MCF 10A (cell line): ENCODE measurements around the gene TCF21. TPM values are rescaled to one million over a fixed set of nuclear protein-coding genes. Genes with fewer than 3 reads are reported as not detected.
"Not testable (repeated sequence)": the region's sequence is repeated elsewhere in the genome, so short reads cannot be mapped to it uniquely, and the experiment has no call there.

Experiments
- BruUV-seq: library from RNA; stranded (reverse); fragments of 400-500 nt; replicated peaks from 2 replicates; lab custom pipeline; 2021; lab: Mats Ljungman, UMichigan
- CTCF ChIA-PET: fragments of 300-600 bp; sonication (Branson Sonifier 250); formaldehyde crosslinking; extraction: SDS; loops from one replicate; lab custom pipeline; 2021; ENCODE audit warnings: antibody characterized with exemption, inconsistent platforms; lab: Yijun Ruan, JAX
- POLR2A ChIA-PET: fragments of 300-600, 350-650 bp; sonication (Branson Sonifier 250); formaldehyde crosslinking; extraction: SDS; loops from one replicate; lab custom pipeline; 2020; ENCODE audit warnings: antibody characterized with exemption, inconsistent platforms; lab: Yijun Ruan, JAX
- DNase-seq: peaks from one replicate; pipeline ENCODE4 v3.0.0-alpha.2; 2018; ENCODE audit not compliant: unreplicated experiment
- H3K27ac Mint-ChIP-seq: one replicate; pipeline ENCODE4 v1.8.0; 2022; ENCODE audit warnings: mild to moderate bottlenecking, low read depth, mixed read lengths; ENCODE audit not compliant: unreplicated experiment
- H3K27me3 Mint-ChIP-seq: one replicate; pipeline ENCODE4 v1.8.0; 2022; ENCODE audit warnings: mixed read lengths; ENCODE audit not compliant: insufficient read depth, unreplicated experiment
- H3K36me3 Mint-ChIP-seq: one replicate; pipeline ENCODE4 v1.8.0; 2022; ENCODE audit warnings: mild to moderate bottlenecking, moderate library complexity, mixed read lengths; ENCODE audit not compliant: insufficient read depth, unreplicated experiment
- H3K4me1 Mint-ChIP-seq: one replicate; pipeline ENCODE4 v1.8.0; 2022; ENCODE audit warnings: mixed read lengths; ENCODE audit not compliant: insufficient read depth, unreplicated experiment
- H3K4me3 Mint-ChIP-seq: one replicate; pipeline ENCODE4 v1.8.0; 2022; ENCODE audit warnings: mild to moderate bottlenecking, moderate library complexity, mixed read lengths; ENCODE audit not compliant: unreplicated experiment
- H3K9me3 Mint-ChIP-seq: one replicate; pipeline ENCODE4 v1.8.0; 2022; ENCODE audit warnings: mixed read lengths; ENCODE audit not compliant: unreplicated experiment
- intact Hi-C: fragments of 100-400 bp; cut with micrococcal nuclease; formaldehyde crosslinking; loops from 2 replicates; pipeline ENCODE4 v1.14.1; 2022
- total RNA-seq: library from RNA; stranded (reverse); gene quantifications from 2 replicates; pipeline ENCODE4 v1.2.3, GENCODE V29; 2022
- TF ChIP-seq, protein P1 (sequence below): fragments of 200-600 bp; IDR thresholded peaks from one replicate; pipeline ENCODE4 v1.8.0; 2022; ENCODE audit warnings: antibody characterized with exemption, mild to moderate bottlenecking; ENCODE audit not compliant: unreplicated experiment

The TCF21 gene
- total RNA-seq, 1 experiment from 2014 or later, result not detected

DNA sequence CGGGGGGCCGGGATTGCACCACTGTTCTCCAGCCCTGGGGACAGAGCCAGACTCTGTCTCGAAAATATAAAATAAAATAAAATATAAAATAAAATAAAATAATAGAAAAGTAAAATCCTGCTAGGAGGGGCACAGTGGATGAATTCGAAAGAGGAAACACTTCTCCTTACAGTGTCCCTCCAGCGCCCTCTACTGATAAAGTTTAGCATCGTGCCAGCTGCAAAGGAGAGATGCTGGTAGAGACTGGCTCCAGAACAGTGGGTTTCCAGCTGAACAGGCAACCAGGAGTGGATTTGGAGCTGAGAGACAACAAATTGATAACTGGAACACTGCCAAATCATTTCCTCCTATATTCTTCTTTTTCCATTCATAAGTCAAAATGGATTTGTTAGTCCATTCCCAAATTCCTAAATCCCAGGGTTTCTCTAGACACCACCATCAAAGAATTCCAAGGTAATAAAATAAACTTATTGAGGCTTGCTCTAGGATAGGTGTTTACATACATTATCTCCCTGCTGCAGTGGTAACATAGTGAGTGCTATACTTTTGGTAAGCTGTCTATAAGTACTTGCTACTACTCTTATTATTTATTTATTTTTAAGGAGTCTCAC is 32.4 kb downstream of the TCF21 start:
- H3K36me3 Mint-ChIP-seq, result no peaks in the 10 kb centered on the region
- H3K27me3 Mint-ChIP-seq, result peaks cover 9% of the 10 kb centered on the region
- no peak overlapping the region for H3K4me3 Mint-ChIP-seq
- TF ChIP-seq, protein P1, sequence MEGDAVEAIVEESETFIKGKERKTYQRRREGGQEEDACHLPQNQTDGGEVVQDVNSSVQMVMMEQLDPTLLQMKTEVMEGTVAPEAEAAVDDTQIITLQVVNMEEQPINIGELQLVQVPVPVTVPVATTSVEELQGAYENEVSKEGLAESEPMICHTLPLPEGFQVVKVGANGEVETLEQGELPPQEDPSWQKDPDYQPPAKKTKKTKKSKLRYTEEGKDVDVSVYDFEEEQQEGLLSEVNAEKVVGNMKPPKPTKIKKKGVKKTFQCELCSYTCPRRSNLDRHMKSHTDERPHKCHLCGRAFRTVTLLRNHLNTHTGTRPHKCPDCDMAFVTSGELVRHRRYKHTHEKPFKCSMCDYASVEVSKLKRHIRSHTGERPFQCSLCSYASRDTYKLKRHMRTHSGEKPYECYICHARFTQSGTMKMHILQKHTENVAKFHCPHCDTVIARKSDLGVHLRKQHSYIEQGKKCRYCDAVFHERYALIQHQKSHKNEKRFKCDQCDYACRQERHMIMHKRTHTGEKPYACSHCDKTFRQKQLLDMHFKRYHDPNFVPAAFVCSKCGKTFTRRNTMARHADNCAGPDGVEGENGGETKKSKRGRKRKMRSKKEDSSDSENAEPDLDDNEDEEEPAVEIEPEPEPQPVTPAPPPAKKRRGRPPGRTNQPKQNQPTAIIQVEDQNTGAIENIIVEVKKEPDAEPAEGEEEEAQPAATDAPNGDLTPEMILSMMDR, result peak; percentile 85
- POLR2A ChIA-PET, result interaction anchor here (0.8 to 4.6 kb wide), 4 partner anchors 52 to 353 kb away, joined by 3 to 34 read pairs (median 6); no protein-coding TSS in a partner anchor
- H3K27ac Mint-ChIP-seq, result no peak overlapping the region
- no peaks in the 10 kb centered on the region for H3K9me3 Mint-ChIP-seq
- intact Hi-C loops, result loop anchor here (1.0 to 5.0 kb wide), 6 partner anchors 352 to 1089 kb away; no protein-coding TSS in a partner anchor
- peak; percentile 88 for DNase-seq
- CTCF ChIA-PET, result interaction anchor here (0.5 to 8.6 kb wide), 49 partner anchors 9 to 1272 kb away, joined by 3 to 456 read pairs (median 4); no protein-coding TSS in a partner anchor
- no TSS peak for BruUV-seq
- peaks cover 14% of the 10 kb centered on the region for H3K4me1 Mint-ChIP-seq

DNA sequence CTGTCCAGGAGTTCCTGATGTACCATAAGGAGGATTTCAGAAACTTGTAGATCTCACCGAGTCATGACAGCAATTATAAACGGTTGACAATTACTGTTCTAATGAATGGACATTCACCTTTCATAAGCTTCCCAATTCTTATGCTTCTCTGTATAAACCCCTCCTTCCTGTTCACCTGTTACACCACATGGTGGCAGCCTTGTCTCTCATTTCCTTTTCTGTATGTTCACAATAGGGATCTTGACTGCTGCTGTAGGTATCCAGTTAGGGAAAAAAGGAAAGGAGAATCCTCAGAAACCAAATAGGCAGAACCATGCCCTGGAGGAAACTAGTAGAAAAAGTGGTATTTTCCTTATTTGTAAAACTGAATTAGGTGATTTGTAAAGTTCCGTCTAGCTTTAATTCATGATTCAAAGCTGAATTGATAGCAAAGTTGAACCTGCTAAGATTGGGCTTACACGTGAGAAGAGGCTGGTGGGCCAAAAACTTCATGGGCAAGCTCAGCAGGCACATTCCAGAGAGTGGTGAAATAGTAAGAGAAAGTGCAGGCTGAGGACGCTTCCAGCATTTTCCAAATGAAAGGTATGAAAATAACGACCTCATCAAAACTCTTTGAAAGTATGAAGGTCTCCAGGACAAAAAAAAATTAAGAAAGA is 35.2 kb downstream of the TCF21 start:
- BruUV-seq, result no TSS peak
- intact Hi-C loops, result loop anchor here (1.0 to 5.0 kb wide), 8 partner anchors 49 to 1092 kb away; no protein-coding TSS in a partner anchor
- H3K27ac Mint-ChIP-seq, result no peak overlapping the region

DNA sequence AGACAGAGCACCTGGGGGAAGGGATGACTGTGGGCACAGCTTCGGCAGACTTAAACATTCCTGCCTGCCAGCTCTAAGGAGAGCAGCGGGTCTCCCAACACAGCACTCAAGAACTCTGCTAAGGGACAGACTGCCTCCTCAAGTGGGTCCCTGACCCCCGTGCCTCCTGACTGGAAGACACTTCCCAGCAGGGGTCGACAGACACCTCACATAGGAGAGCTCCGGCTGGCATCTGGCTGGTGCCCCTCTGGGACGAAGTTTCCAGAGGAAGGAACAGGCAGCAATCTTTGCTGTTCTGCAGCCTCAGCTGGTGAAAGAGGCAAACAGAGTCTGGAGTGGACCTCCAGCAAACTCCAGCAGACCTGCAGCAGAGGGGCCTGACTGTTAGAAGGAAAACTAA is 42.3 kb downstream of the TCF21 start:
- BruUV-seq, H3K9me3 Mint-ChIP-seq, H3K27ac Mint-ChIP-seq, H3K27me3 Mint-ChIP-seq, intact Hi-C loops, H3K36me3 Mint-ChIP-seq, H3K4me3 Mint-ChIP-seq, H3K4me1 Mint-ChIP-seq, DNase-seq: not testable (repeated sequence)
- ChIA-PET CTCF (interaction anchor here (0.6 to 2.9 kb wide), 6 partner anchors 126 to 363 kb away, joined by 3 to 19 read pairs (median 4); no protein-coding TSS in a partner anchor), POLR2A (interaction anchor here (1.3 kb wide), 2 partner anchors 15 to 165 kb away, joined by 3 to 4 read pairs; no protein-coding TSS in a partner anchor)

More for the DNA sequence above, 35.2 kb downstream of the TCF21 start:
- peak; percentile 85 for DNase-seq
- no peaks in the 10 kb centered on the region for H3K9me3 Mint-ChIP-seq
- CTCF ChIA-PET, result interaction anchor here (0.5 to 8.6 kb wide), 79 partner anchors 9 to 1101 kb away, joined by 3 to 456 read pairs (median 4); partner anchors contain the start of gene SLC2A12
- peaks cover 4% of the 10 kb centered on the region for H3K4me1 Mint-ChIP-seq
- H3K36me3 Mint-ChIP-seq, result no peaks in the 10 kb centered on the region
- H3K27me3 Mint-ChIP-seq, result peaks cover 16% of the 10 kb centered on the region
- no peak overlapping the region for H3K4me3 Mint-ChIP-seq
- TF ChIP-seq, protein P1, result peak; percentile 77
- POLR2A ChIA-PET, result interaction anchor here (0.5 to 4.6 kb wide), 7 partner anchors 8 to 1125 kb away, joined by 3 to 34 read pairs (median 3); no protein-coding TSS in a partner anchor

DNA sequence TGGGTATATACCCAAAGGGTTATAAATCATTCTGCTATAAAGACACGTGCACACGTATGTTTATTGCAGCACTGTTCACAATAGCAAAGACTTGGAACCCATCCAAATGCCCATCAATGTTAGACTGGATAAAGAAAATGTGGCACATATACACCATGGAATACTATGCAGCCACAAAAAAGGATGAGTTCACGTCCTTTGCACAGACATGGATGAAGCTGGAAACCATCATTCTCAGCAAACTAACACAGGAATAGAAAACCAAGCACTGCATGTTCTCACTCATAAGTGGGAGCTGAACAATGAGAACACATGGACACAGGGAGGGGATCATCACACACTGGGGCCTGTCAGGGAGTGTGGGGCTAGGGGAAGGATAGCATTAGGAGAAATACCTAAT is 47.4 kb downstream of the TCF21 start:
- H3K4me3 Mint-ChIP-seq, H3K27ac Mint-ChIP-seq, intact Hi-C loops, DNase-seq, POLR2A ChIA-PET, BruUV-seq, H3K4me1 Mint-ChIP-seq, H3K27me3 Mint-ChIP-seq, H3K9me3 Mint-ChIP-seq, H3K36me3 Mint-ChIP-seq: not testable (repeated sequence)
- CTCF ChIA-PET, result interaction anchor here (1.2 to 2.9 kb wide), 4 partner anchors 13 to 202 kb away, joined by 3 to 20 read pairs (median 4); no protein-coding TSS in a partner anchor
